GM12878 (cell line): Measurements from ENCODE around the gene SLC39A1. TPM values are rescaled to one million over a fixed set of nuclear protein-coding genes. Genes with fewer than 3 reads are reported as not detected.
A peak's percentile ranks its signal among the peaks of the same experiment; 100 is the strongest.

Source experiments
- CHD4 ChIP-seq: fragments of 200-600 bp; sonication (generic); IDR thresholded peaks from 2 replicates; pipeline ENCODE4 v1.6.1; 2016; ENCODE audit warnings: mild to moderate bottlenecking
- GATAD2B ChIP-seq: fragments of 450-650 bp; conservative IDR thresholded peaks from 2 replicates; pipeline ENCODE4 v1.6.1; 2017; ENCODE audit warnings: low read depth, mild to moderate bottlenecking, moderate library complexity
- MTA2 ChIP-seq: fragments of 450-650 bp; IDR thresholded peaks from 2 replicates; pipeline ENCODE4 v1.6.1; 2016; ENCODE audit warnings: low read depth, mild to moderate bottlenecking, moderate library complexity
- MTA3 ChIP-seq: IDR thresholded peaks from 2 replicates; pipeline ENCODE4 v1.6.1; 2012; ENCODE audit warnings: low read length, inconsistent platforms, borderline replicate concordance
- MXI1 ChIP-seq: fragments of 150-350 bp; IDR thresholded peaks from 2 replicates; pipeline ENCODE4 v1.6.1; 2011; ENCODE audit warnings: low read depth, mild to moderate bottlenecking, inconsistent platforms, low read length, improper control_type of control experiment
- NFXL1 ChIP-seq: fragments of 450-650 bp; IDR thresholded peaks from 2 replicates; pipeline ENCODE4 v1.6.1; 2017; ENCODE audit warnings: antibody characterized with exemption, mild to moderate bottlenecking, borderline replicate concordance
- PRDM15 ChIP-seq: fragments of 450-650 bp; formaldehyde crosslinking; IDR thresholded peaks from 2 replicates; pipeline ENCODE4 v1.4.0; 2020; ENCODE audit warnings: mild to moderate bottlenecking, moderate library complexity
- REST ChIP-seq: IDR thresholded peaks from 2 replicates; pipeline ENCODE4 v1.6.1; 2012; ENCODE audit warnings: mild to moderate bottlenecking, low read depth, low read length
- SMC3 ChIP-seq: IDR thresholded peaks from 2 replicates; pipeline ENCODE4 v1.6.1; 2011; ENCODE audit warnings: low read length, improper control_type of control experiment, borderline replicate concordance
- SREBF1 ChIP-seq: IDR thresholded peaks from 2 replicates; pipeline ENCODE4 v1.6.1; 2012; ENCODE audit warnings: mild to moderate bottlenecking, low read length
- STAT1 ChIP-seq: fragments of 450-650 bp; conservative IDR thresholded peaks from 2 replicates; pipeline ENCODE4 v1.6.1; 2014; ENCODE audit warnings: antibody characterized with exemption, mild to moderate bottlenecking
- SUPT20H ChIP-seq: IDR thresholded peaks from 2 replicates; pipeline ENCODE4 v1.6.1; 2011; ENCODE audit warnings: low read depth, mild to moderate bottlenecking, low read length, moderate library complexity, borderline replicate concordance; ENCODE audit not compliant: control insufficient read depth
- ZBTB40 ChIP-seq: fragments of 450-650 bp; IDR thresholded peaks from 2 replicates; pipeline ENCODE4 v1.6.1; 2016; ENCODE audit warnings: mild to moderate bottlenecking, moderate library complexity, borderline replicate concordance
- polyA plus RNA-seq, 11 experiments: library from polyadenylated mRNA; depleted of rRNA in 4 of 11; unstranded in 6 of 11; stranded (reverse) in 5 of 11; fragments of >200 nt; fragmentation: Nextera tagmentation in 4 of 11; fragmentation: Illumina TruSeq in 1 of 11; extraction: Ambion mirVana in 4 of 11; extraction: Trizol in 1 of 11; gene quantifications; 1 replicate in 1 of 11; 2 replicates in 10 of 11; pipeline versions ENCODE4 v1.2.1 to v1.2.3, GENCODE V29; 2011 to 2016; ENCODE audit warnings: inconsistent platforms in 2 of 11, missing spikeins in 2 of 11, low read depth in 1 of 11
- total RNA-seq, 4 experiments: library from RNA; depleted of rRNA in 3 of 4; stranded (reverse); fragments of >200 nt in 3 of 4; fragmentation: Illumina TruSeq in 1 of 4; extraction: Trizol in 1 of 4; gene quantifications; 2 replicates each; pipeline versions ENCODE4 v1.2.1 to v1.2.3, GENCODE V29; 2013 to 2021
- TF ChIP-seq, protein P1 (sequence below): IDR thresholded peaks from 2 replicates; pipeline ENCODE4 v1.6.1; 2011; ENCODE audit warnings: mild to moderate bottlenecking, low read depth, low read length, moderate library complexity; ENCODE audit not compliant: insufficient replicate concordance

The SLC39A1 gene
- total and polyA plus RNA-seq, 10 of the 15 experiments (the other 5 are each of a cell fraction or from before 2014, with no cell fraction given), result 8.8 to 98.6 (median 72.4) TPM

DNA sequence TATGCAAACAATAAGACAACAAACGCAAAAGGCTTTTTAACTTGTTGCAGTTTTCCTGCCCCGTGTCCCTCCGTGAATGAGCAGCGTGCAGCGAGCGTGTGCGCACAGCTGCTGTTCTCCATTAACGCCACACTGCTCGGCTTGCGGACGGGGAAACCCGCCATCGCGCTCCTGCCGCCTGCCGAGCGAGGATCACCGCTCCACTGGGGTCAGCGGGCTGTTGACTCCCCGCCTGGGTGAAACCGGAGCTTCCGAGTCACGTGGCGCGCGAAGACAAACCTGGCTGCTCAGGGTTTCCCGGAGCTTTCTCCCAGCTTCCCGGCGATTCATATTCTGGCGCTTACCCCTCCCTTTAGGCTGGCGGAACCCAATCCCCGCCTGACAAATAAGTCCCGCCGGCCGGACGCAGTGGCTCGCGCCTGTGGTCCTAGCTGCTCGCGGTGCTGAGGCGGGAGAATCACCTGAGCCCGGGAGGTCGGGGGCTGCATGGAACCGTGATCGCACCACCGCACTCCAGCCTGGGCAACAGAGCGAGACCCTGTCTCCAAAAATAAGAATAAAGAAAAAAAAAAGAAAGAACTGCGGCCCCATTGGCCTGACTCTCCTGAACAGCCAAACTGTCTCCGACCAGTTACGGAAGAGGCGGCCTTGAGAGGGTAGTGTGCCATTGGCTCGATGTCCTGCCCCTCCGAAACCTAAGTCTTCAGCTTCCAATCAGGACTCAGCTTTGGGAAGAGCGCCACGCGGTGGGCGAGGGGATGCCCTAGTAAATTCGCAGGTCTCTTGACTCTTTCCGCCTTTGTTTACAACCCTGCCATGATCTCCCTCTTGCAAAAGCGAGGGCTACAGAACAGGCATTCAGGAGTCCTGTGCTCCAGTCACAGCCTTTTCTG lies 4.0 kb upstream of the SLC39A1 start, which contains the start of gene CREB3L4 (continued):
- TF ChIP-seq, protein P1, sequence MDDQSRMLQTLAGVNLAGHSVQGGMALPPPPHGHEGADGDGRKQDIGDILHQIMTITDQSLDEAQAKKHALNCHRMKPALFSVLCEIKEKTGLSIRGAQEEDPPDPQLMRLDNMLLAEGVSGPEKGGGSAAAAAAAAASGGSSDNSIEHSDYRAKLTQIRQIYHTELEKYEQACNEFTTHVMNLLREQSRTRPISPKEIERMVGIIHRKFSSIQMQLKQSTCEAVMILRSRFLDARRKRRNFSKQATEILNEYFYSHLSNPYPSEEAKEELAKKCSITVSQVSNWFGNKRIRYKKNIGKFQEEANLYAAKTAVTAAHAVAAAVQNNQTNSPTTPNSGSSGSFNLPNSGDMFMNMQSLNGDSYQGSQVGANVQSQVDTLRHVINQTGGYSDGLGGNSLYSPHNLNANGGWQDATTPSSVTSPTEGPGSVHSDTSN, result peak; percentile 99
- TF ChIP-seq SREBF1 (no peak), ZBTB40 (peak; percentile 73), SMC3 (no peak), MXI1 (peak; percentile 96), CHD4 (no peak), GATAD2B (peak; percentile 92; the same call in 1 of the 2 replicates), STAT1 (no peak; the same call in 1 of the 2 replicates), MTA3 (no peak), NFXL1 (no peak), SUPT20H (no peak), REST (no peak), PRDM15 (CRISPR knock-in tag) (no peak), MTA2 (peak; percentile 10)
